Left lung (tissue), 10 donors: ENCODE results near the gene HSD17B14. TPM values are rescaled to one million over a fixed set of nuclear protein-coding genes. Genes with fewer than 3 reads are reported as not detected.

Experiments
- ATAC-seq: fragments of 200-7000 bp; cut with Tn5 transposase; one replicate; pipeline ENCODE4 v1.9.1; 2020; ENCODE audit warnings: moderate library complexity
- DNase-seq, 4 donors: peaks; one replicate each; pipeline ENCODE4 v3.0.0-alpha.2; 2013 to 2020
- H3K27ac ChIP-seq, 2 donors: fragments of 200-600 bp; sonication (generic) in 1 of 2; one replicate each; pipeline versions ENCODE4 v1.5.0 to v1.8.0; 2020 to 2021
- H3K27me3 ChIP-seq, 2 donors: fragments of 200-600 bp; sonication (generic) in 1 of 2; one replicate each; pipeline versions ENCODE4 v1.5.0 to v1.8.0; 2020 to 2021
- H3K36me3 ChIP-seq, 2 donors: fragments of 200-600 bp; sonication (generic) in 1 of 2; one replicate each; pipeline versions ENCODE4 v1.5.0 to v1.8.0; 2020 to 2021
- H3K4me1 ChIP-seq, 2 donors: fragments of 200-600 bp; one replicate each; pipeline ENCODE4 v1.8.0; 2021
- H3K4me3 ChIP-seq, 2 donors: fragments of 200-600 bp; sonication (generic) in 1 of 2; one replicate each; pipeline versions ENCODE4 v1.5.0 to v1.8.0; 2020 to 2021; ENCODE audit warnings: mild to moderate bottlenecking in 1 of 2
- H3K9me3 ChIP-seq, 2 donors: fragments of 200-600 bp; sonication (generic) in 1 of 2; one replicate each; pipeline versions ENCODE4 v1.5.0 to v1.8.0; 2020 to 2021
- intact Hi-C, 2 donors: fragments of 100-400 bp; cut with DNase I; formaldehyde crosslinking; loops; one replicate each; pipeline versions ENCODE4 v1.11.2 to v1.14.2; 2022
- polyA plus RNA-seq, 6 donors: library from polyadenylated mRNA; unstranded; fragments of 120-200 nt; gene quantifications; one replicate each; pipeline ENCODE4 v1.2.1, GENCODE V29; 2013; ENCODE audit not compliant: insufficient read length in 6 of 6
- total RNA-seq, 2 donors: library from RNA; stranded (reverse); fragmentation: NEBNext Ultra II Directional; extraction: Animal tissue kit (Norgen Biotek cat#: 25700); gene quantifications; one replicate each; pipeline ENCODE4 v1.2.1, GENCODE V29; 2021
- TF ChIP-seq, protein P1 (sequence below), 2 donors: fragments of 200-600 bp; sonication (generic) in 1 of 2; IDR thresholded peaks; one replicate each; pipeline versions ENCODE4 v1.5.0 to v1.8.0; 2021; ENCODE audit warnings: antibody characterized with exemption in 2 of 2
- donor health status: DM: no; HTN: yes; CAD: no.
- donor health status: DM: no; HTN: no; CAD: no.

Gene HSD17B14
- total and polyA plus RNA-seq, 8 donors: 6.7 to 20.3 (median 9.3) TPM

DNA sequence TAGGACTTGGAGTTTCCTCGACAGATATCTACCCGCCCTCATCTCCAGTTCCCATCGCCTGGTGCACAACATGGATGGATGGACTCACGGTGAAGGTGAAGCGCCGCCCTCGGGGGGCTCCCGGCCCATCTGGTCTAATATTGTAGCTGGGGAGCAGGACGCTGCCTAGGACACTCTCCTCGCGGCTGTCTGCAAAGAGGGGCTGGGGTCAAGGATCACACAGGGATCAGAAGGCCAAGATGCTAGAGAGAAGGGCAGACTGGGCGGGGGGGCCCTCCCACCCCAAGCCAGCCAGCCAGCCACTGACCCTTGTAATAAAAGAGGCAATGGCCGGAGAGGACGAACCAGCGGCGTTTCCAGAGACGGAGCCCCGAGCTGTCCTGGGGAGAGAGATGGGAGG is 25.0 kb upstream of the HSD17B14 start:
- H3K9me3 ChIP-seq: no peaks in the 10 kb centered on the region
- H3K36me3 ChIP-seq: no peaks in the 10 kb centered on the region
- TF ChIP-seq, protein P1, sequence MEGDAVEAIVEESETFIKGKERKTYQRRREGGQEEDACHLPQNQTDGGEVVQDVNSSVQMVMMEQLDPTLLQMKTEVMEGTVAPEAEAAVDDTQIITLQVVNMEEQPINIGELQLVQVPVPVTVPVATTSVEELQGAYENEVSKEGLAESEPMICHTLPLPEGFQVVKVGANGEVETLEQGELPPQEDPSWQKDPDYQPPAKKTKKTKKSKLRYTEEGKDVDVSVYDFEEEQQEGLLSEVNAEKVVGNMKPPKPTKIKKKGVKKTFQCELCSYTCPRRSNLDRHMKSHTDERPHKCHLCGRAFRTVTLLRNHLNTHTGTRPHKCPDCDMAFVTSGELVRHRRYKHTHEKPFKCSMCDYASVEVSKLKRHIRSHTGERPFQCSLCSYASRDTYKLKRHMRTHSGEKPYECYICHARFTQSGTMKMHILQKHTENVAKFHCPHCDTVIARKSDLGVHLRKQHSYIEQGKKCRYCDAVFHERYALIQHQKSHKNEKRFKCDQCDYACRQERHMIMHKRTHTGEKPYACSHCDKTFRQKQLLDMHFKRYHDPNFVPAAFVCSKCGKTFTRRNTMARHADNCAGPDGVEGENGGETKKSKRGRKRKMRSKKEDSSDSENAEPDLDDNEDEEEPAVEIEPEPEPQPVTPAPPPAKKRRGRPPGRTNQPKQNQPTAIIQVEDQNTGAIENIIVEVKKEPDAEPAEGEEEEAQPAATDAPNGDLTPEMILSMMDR (IDR thresholded peaks at IDR 0.05): no peak

DNA sequence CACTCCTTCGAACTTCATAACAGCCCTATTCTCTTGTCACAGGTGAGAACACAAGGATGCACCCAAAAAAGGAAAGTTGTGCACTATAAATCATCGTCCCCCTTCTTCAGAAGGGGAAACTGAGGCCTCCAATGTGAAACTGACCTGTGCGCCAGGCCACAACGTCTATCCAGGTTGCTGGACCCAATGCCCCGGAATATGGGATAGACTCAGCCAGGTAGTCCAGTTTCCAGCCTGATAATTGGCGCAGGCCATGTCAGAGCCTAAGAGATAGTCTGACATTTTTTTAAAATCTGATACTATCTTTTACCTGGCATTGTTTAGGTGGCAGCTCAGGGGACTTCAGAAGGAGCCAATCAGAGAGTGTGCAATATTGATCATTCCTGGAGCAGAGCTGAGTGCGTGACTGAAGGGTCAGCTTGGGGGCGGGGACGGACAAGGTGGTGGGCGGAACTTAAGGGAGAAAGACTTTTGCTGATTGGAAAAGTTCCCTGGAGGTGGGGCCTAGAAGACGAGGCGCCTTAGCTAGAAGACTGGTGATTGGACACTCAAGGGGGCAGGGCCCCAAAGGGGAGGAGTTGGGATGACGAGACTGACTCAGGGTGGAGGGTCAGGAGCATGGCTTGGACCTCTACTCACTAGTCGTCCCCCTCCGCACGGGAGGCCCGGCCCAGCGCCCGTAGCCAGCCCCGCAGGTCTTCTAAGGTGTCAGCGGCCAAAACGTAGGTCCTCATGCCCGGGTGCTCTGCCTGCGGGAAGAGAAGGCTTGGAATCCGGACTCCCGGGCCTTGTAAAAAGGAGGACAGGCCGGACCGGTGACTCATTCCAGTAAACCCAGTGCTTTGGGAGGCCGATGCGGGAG is 23.7 kb upstream of the HSD17B14 start:
- peak; percentile 84 for ATAC-seq
- intact Hi-C loops: no loop called here

More for the DNA sequence above, 25.0 kb upstream of the HSD17B14 start:
- DNase-seq (no peak), ATAC-seq (no peak)
- Histone ChIP-seq H3K4me3 (no peak overlapping the region), H3K27me3 (no peaks in the 10 kb centered on the region), H3K4me1 (peaks cover 0 to 12% of the 10 kb centered on the region in 2 donors), H3K27ac (no peak overlapping the region)
- intact Hi-C loops: no loop called here

DNA sequence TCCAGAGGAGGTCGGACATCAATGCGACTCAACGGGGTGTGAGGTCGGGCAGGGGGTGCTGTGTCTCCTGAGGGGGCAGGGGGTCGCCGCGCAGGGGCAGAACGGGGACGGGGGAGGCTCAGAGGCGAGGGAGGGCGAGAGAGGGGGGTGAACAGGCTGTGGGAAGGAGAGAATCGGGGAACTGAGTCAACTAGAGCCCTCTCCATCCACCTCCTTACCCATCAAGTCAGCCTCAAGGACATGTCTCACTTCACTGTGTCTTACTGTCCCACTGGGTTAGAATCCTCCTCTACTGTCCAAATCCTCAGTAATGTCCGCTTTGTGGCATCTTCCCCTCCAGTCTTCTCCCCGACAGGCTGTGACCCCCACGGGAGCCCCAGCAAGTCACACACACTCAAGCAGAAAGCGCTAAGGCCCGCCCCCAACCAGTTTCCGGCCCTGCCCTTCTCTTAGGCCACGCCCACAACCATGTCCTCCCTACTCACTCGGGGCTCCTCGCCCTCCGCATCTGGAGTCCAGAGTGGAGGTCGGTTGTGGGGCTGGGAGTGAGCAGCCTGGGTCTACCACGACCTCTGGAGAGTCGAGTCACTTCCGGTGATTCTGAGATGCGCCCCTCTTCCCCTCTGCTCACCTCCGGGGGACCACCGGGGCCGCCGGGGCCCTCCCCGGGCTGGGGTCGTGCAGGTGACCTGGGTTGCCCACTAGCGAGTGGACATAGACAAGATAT is 22.9 kb upstream of the HSD17B14 start:
- Histone ChIP-seq H3K27me3 (no peaks in the 10 kb centered on the region), H3K36me3 (no peaks in the 10 kb centered on the region), H3K9me3 (no peaks in the 10 kb centered on the region), H3K4me3 (peak overlapping the region; percentile 11 to 42), H3K4me1 (peaks cover 0 to 12% of the 10 kb centered on the region in 2 donors), H3K27ac (peak overlapping the region; percentile 6 to 50)
- TF ChIP-seq, protein P1 (IDR thresholded peaks at IDR 0.05): no peak
- DNase-seq: peak in 2 of 4 donors; percentile 79 to 92
- intact Hi-C loops: no loop called here
- peak; percentile 87 for ATAC-seq

More for the DNA sequence above, 23.7 kb upstream of the HSD17B14 start:
- TF ChIP-seq, protein P1 (IDR thresholded peaks at IDR 0.05): no peak
- Histone ChIP-seq H3K9me3 (no peaks in the 10 kb centered on the region), H3K4me1 (peaks cover 0 to 12% of the 10 kb centered on the region in 2 donors), H3K4me3 (peak overlapping the region in 1 of 2 donors; percentile 42), H3K27ac (peak overlapping the region; percentile 6 to 50), H3K36me3 (no peaks in the 10 kb centered on the region), H3K27me3 (no peaks in the 10 kb centered on the region)
- DNase-seq: peak in 3 of 4 donors; percentile 67 to 85 (median 67)

DNA sequence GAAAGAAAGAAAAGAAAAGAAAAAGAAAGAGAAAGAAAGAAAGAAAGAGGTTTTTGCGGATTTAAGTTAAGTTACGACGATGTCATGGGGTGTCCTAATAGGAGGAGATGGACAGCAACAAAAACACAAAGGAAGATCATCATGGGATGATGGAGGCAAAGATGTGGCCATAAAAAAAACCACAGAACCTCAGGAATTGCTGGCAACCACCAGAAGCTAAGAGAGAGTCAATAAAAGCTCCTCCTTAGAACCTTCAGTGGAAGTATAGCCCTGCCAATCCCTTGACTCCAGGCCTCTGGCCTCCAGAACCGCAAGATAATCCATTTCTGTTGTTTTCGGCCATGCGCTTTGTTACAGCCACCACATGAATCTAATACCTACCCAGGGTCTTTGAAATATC is 20.6 kb upstream of the HSD17B14 start:
- Histone ChIP-seq H3K9me3 (no peaks in the 10 kb centered on the region), H3K4me3 (no peak overlapping the region), H3K36me3 (no peaks in the 10 kb centered on the region), H3K27me3 (no peaks in the 10 kb centered on the region), H3K27ac (no peak overlapping the region), H3K4me1 (peaks cover 0 to 12% of the 10 kb centered on the region in 2 donors)
- intact Hi-C loops: no loop called here
- ATAC-seq: no peak
- TF ChIP-seq, protein P1 (IDR thresholded peaks at IDR 0.05): no peak
- DNase-seq: no peak

DNA sequence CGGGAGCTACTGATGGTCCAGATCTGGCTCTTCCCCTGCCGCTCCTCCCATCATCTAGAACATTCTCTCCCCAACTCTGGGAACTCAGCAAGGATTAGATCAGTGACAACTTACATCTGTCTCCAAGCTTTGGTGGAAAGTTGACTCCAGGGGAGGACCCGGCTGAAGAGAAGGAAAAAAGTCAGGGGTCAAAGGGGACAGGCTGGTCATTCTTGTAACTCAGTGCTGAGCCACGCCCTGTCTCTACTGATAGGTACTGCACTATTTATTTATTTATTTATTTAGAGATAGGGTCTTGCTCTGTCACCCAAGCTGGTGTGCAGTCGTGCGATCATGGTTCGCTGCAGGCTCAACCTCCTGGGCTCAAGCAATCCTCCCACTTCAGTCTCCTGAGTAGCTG is 17.8 kb upstream of the HSD17B14 start:
- Histone ChIP-seq H3K9me3 (no peaks in the 10 kb centered on the region), H3K27ac (no peak overlapping the region), H3K4me1 (peaks cover 0 to 3% of the 10 kb centered on the region in 2 donors), H3K27me3 (no peaks in the 10 kb centered on the region), H3K4me3 (no peak overlapping the region), H3K36me3 (no peaks in the 10 kb centered on the region)
- TF ChIP-seq, protein P1 (IDR thresholded peaks at IDR 0.05): no peak
- no peak for ATAC-seq
- intact Hi-C loops: no loop called here
- DNase-seq: no peak
